HCT116 (cell line): Measurements from ENCODE around the gene PCSK2.

ENCODE experiments used
- POLR2A ChIP-seq: IDR thresholded peaks from 2 replicates; pipeline ENCODE4 v1.7.0; 2011; ENCODE audit warnings: borderline replicate concordance; ENCODE audit not compliant: insufficient read depth, insufficient read length; ENCODE audit errors: extremely low read depth
- TF ChIP-seq, protein P1 (sequence below), 3 experiments: fragments of 200-600 bp in 1 of 3; sonication (generic) in 1 of 3; IDR thresholded peaks in 2 of 3; conservative IDR thresholded peaks in 1 of 3; 2 replicates each; pipeline ENCODE4 v1.5.1; 2012 to 2017; ENCODE audit warnings: low read depth in 2 of 3, low read length in 2 of 3, antibody characterized with exemption in 1 of 3, borderline replicate concordance in 1 of 3, control low read depth in 1 of 3, mild to moderate bottlenecking in 1 of 3, mixed read lengths in 1 of 3, mixed run types in 1 of 3, moderate library complexity in 1 of 3; ENCODE audit not compliant: insufficient read depth in 1 of 3

DNA sequence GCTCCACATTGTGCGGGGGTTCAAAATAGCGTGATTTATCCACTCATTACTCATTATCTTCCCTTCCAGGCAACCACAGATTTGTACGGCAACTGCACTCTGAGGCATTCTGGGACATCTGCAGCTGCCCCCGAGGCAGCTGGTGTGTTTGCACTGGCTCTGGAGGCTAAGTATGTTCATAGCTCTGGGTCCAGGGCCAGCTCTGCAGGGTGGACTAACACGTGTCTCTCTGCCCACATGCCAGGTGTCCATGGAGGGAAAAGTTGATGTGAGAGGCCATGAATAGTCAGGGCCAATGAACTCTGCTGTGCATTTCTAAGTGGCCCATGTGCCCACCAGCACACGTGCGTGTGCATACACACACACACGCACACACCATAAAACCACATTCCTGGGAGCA, 229.4 kb downstream of the PCSK2 start:
- TF ChIP-seq, protein P1, sequence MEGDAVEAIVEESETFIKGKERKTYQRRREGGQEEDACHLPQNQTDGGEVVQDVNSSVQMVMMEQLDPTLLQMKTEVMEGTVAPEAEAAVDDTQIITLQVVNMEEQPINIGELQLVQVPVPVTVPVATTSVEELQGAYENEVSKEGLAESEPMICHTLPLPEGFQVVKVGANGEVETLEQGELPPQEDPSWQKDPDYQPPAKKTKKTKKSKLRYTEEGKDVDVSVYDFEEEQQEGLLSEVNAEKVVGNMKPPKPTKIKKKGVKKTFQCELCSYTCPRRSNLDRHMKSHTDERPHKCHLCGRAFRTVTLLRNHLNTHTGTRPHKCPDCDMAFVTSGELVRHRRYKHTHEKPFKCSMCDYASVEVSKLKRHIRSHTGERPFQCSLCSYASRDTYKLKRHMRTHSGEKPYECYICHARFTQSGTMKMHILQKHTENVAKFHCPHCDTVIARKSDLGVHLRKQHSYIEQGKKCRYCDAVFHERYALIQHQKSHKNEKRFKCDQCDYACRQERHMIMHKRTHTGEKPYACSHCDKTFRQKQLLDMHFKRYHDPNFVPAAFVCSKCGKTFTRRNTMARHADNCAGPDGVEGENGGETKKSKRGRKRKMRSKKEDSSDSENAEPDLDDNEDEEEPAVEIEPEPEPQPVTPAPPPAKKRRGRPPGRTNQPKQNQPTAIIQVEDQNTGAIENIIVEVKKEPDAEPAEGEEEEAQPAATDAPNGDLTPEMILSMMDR (IDR thresholded peaks at IDR 0.05 in 2 of 3, conservative IDR thresholded peaks at IDR 0.05 in 1 of 3; ENCODE audit: borderline replicate concordance in 1 of 3, insufficient read depth in 1 of 3, low read depth in 2 of 3, low read length in 2 of 3) = no peak
- no peak for TF ChIP-seq POLR2A
